HG03139 (cell line): ENCODE data around the gene SEPSECS.
A peak's percentile ranks its signal among the peaks of the same experiment; 100 is the strongest.

Source experiments
- ATAC-seq: cut with Tn5 transposase; IDR thresholded peaks from one replicate; pipeline ENCODE4 v1.9.1; 2021; ENCODE audit not compliant: unreplicated experiment

Gene SEPSECS

GRCh38 chr4:25159837-25160713 is at the start of gene SEPSECS:
Gene SEPSECS (minus strand): TSS chr4:25160449. CDS start chr4:25160369, 80 bp downstream.
- ATAC-seq: peak; percentile 86

GRCh38 chr4:25209702-25210101 is 49.5 kb upstream of the SEPSECS start:
- ATAC-seq: no peak

- ATAC-seq: no peak
These were observed 47.7 kb upstream of the SEPSECS start for GRCh38 chr4:25207997-25208396.

DNA sequence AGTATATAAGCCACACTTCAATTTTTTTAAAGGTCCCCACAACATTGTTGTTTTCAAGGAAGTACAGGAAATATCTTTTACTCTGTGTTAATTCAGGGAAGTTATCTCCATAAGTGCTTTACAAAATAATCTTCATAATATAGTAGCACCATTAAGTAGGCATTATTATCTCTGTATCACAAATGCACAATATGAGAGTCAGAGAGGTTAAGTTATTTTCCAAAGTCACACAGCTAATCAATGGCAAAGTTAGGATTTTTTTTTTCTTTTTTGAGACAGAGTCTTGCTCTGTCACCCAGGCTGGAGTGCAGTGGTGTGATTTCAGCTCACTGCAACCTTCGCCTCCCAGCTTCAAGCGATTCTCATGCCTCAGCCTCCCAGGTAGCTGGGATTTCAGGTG is 38.5 kb upstream of the SEPSECS start:
- no peak for ATAC-seq

DNA sequence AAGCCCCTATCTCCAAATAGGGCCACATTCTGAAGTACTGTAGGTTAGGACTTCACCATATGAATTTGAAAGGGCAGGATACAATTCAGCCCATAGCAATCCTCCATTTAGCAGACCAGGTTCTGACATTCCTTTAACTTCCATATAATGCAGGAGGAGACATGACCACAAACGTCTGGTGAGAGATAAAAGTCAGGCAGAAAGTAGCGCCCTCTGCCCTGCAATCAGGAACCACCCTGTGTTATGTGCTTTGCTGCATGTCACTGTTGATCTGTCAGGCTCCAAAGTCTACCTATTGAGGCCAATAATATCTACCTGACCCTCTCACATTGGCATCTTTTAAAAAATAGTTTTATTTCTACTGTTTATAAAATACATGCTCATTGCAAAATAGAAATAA is 30.2 kb upstream of the SEPSECS start:
- ATAC-seq: no peak

GRCh38 chr4:25184056-25184455 is 23.8 kb upstream of the SEPSECS start:
- no peak for ATAC-seq

GRCh38 chr4:25182937-25183336 is 22.7 kb upstream of the SEPSECS start:
- ATAC-seq: no peak

DNA sequence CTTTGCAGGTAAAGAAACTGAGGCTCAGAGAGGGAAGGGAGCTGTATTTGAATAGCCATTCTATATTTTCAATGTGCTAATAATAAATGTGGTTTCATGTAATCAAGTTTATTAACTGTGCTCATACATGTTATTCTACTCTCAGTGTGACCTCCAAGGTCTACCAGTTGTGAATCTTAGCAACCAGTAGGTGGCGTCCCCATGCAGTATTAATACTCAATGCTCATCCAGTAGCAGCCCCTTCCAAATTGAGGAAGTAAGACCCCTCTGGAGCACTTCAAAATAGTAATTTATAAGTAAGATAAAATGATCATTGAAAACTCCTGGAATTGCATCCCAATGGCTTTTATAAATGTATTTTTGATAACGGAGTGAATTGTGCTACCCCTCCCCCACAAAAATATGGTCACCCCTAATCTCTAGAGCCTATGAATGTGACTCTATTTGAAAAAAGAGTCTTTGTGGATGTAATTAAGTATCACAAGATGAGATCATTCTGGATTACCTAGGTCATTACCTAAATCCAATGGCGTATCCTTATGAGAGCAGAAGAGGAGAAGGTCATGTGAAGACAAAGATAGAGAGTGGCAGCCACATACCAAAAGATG is 20.4 kb upstream of the SEPSECS start:
- peak; percentile 73 for ATAC-seq

DNA sequence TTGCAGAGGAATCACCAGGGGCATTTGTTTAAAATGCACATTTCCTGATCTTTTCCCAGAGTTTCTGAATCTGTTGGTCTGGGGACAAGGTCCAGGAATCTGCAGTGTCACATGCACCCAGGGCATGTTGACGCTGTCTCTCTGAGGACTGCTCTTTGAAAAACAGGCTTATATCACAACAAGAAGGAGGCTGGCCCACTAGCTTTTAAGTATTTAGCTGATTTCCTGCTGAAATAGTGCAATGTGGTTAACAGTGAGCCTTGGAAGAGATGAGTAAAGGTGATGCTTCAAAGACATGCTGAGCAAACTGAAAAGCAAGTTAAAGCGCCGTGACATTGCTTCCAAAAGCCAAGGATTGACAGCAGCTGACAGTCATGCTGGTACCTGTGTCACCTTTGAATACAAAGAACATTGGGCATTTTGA is 18.6 kb upstream of the SEPSECS start:
- ATAC-seq: no peak

- ATAC-seq: no peak
These were observed 16.9 kb upstream of the SEPSECS start for GRCh38 chr4:25177147-25177546.

- ATAC-seq: no peak
These were observed 14.4 kb upstream of the SEPSECS start for GRCh38 chr4:25174674-25175073.

- no peak for ATAC-seq
These were observed 13.0 kb upstream of the SEPSECS start for GRCh38 chr4:25172961-25173915.

GRCh38 chr4:25171201-25171865 is 11.1 kb upstream of the SEPSECS start:
- no peak for ATAC-seq

DNA sequence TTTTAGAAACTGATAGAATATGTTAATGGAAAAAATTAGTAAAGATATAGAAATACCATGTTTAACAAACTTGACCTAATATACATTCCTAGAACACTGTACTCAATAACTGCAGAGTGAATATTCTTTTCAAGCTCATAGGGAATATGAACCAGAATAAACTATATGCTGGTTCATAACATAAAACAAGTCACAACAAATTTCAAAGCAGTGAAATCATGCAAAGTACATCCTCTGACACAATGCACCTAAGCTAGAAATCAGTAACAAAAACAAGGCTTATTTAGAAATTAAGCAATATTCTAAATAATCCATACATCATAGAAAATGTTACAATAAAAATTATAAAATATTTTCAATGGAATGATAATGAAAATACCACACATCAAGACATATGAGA is 9.2 kb upstream of the SEPSECS start:
- no peak for ATAC-seq

DNA sequence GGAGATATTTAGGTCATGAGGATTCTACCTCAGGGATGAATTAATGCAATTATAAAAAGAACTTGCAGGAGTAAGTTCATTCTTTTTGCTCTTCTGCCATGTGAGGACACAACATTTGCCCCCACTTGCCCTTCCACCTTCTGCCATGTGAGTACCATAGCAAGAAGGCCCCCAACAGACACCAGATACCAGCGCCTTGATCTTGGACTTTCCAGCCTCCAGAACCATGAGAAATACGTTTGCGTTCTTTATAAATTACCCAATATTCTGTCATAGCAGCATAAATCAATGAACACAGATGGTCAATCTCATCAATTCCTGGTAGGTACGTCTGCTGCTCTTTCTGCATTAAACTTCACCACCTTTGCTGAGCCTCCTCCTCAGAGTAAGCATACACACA is 5.7 kb upstream of the SEPSECS start:
- ATAC-seq: no peak

- ATAC-seq: no peak
These were observed 2.9 kb upstream of the SEPSECS start for GRCh38 chr4:25163196-25163595.

DNA sequence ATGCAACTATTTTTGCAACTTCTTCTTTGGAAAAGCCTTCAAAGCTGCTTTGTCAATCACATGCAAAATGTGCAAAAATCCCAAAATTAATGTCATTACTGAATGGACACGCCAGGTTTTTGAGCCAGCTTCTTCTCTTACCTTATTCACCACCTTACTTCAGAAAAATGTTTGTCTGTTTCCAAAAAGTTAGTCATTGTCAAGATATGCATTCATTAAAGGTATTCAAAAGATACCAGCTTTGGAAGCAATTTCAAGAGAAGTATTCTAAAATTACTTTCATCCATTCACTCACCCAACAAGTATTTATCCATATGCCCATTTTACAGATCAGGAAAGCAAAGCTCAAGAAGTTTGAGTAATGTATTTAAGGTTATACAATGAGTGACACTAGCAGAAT is 2.3 kb upstream of the SEPSECS start:
- ATAC-seq: no peak

GRCh38 chr4:25161593-25161950 is 1.3 kb upstream of the SEPSECS start:
- ATAC-seq: no peak

GRCh38 chr4:25160714-25161592 is 704 bp upstream of the SEPSECS start:
- peak; percentile 32 for ATAC-seq

GRCh38 chr4:25158817-25159216 is 1.4 kb downstream of the SEPSECS start:
- no peak for ATAC-seq
